ENCODE results near the gene MUC4.
A peak's percentile ranks its signal among the peaks of the same experiment; 100 is the strongest.
"Not testable (repeated sequence)": the region's sequence is repeated elsewhere in the genome, so short reads cannot be mapped to it uniquely, and the experiment has no call there.

MUC4 gene

GRCh38 chr3:195760345-195761122 lies 51.2 kb downstream of the MUC4 start:
- DNase-seq, result no peak

- DNase-seq, result no peak
Measured at GRCh38 chr3:195758721-195759353, 52.9 kb downstream of the MUC4 start.

GRCh38 chr3:195757827-195758226 lies 53.9 kb downstream of the MUC4 start:
- no peak for DNase-seq

- DNase-seq, result no peak
Measured at GRCh38 chr3:195757438-195757770, 54.3 kb downstream of the MUC4 start.

- peak; percentile 1 for DNase-seq
Measured at GRCh38 chr3:195755791-195756676, 55.7 kb downstream of the MUC4 start.

- DNase-seq, result no peak
Measured at GRCh38 chr3:195755391-195755790, 56.3 kb downstream of the MUC4 start.

GRCh38 chr3:195754906-195755305 lies 56.8 kb downstream of the MUC4 start:
- no peak for DNase-seq

- DNase-seq, result no peak
Measured at GRCh38 chr3:195754141-195754540, 57.6 kb downstream of the MUC4 start.

GRCh38 chr3:195753581-195753980 lies 58.1 kb downstream of the MUC4 start:
- no peak for DNase-seq

- no peak for DNase-seq
Measured at GRCh38 chr3:195752546-195753331, 59.0 kb downstream of the MUC4 start.

GRCh38 chr3:195752066-195752465 lies 59.7 kb downstream of the MUC4 start:
- DNase-seq, result no peak

GRCh38 chr3:195751560-195751959 lies 60.2 kb downstream of the MUC4 start:
- DNase-seq, result no peak

GRCh38 chr3:195750797-195751520 lies 60.8 kb downstream of the MUC4 start:
- no peak for DNase-seq

- not testable (repeated sequence) for DNase-seq
Measured at GRCh38 chr3:195749101-195749500, 62.6 kb downstream of the MUC4 start.

- no peak for DNase-seq
Measured at GRCh38 chr3:195748661-195749060, 63.1 kb downstream of the MUC4 start.

GRCh38 chr3:195746751-195747150 lies 65.0 kb downstream of the MUC4 start:
- no peak for DNase-seq

GRCh38 chr3:195746346-195746745 lies 65.4 kb downstream of the MUC4 start:
- no peak for DNase-seq

- DNase-seq, result no peak
Measured at GRCh38 chr3:195744437-195744836, 67.3 kb downstream of the MUC4 start.

- no peak for DNase-seq
Measured at GRCh38 chr3:195739561-195740111, 72.1 kb downstream of the MUC4 start.

GRCh38 chr3:195738274-195739044 lies 73.3 kb downstream of the MUC4 start:
- DNase-seq, result no peak

- DNase-seq, result not testable (repeated sequence)
Measured at GRCh38 chr3:195737782-195738181, 73.9 kb downstream of the MUC4 start.

All from OCI-M1 (cell line).